Fibroblast of lung (primary cell): ENCODE results near the gene ANKS1B. TPM values are rescaled to one million over a fixed set of nuclear protein-coding genes. Genes with fewer than 3 reads are reported as not detected.

Source experiments
- DNase-seq, 2 donors: peaks; one replicate each; pipeline versions ENCODE4 v3.0.0 to v3.0.0-alpha.2; 2010; ENCODE audit warnings: low read depth in 2 of 2
- H2AFZ ChIP-seq: 2 replicates; pipeline ENCODE4 v1.5.1; 2012; ENCODE audit warnings: low read length, control low read depth, inconsistent platforms
- H3K27ac ChIP-seq: 2 replicates; pipeline ENCODE4 v1.5.1; 2011; ENCODE audit warnings: low read length, control low read depth; ENCODE audit not compliant: insufficient read depth
- H3K27me3 ChIP-seq: 2 replicates; pipeline ENCODE4 v1.5.1; 2011; ENCODE audit warnings: mild to moderate bottlenecking, low read length; ENCODE audit not compliant: control insufficient read depth, insufficient read depth
- H3K36me3 ChIP-seq: 2 replicates; pipeline ENCODE4 v1.5.1; 2011; ENCODE audit warnings: low read length; ENCODE audit not compliant: control insufficient read depth, insufficient read depth
- H3K4me1 ChIP-seq: 2 replicates; pipeline ENCODE4 v1.5.1; 2011; ENCODE audit warnings: low read length; ENCODE audit not compliant: control insufficient read depth, insufficient read depth; ENCODE audit errors: extremely low read depth
- H3K4me2 ChIP-seq: 2 replicates; pipeline ENCODE4 v1.5.1; 2011; ENCODE audit warnings: low read length, control low read depth; ENCODE audit not compliant: insufficient read depth; ENCODE audit errors: extremely low read depth
- H3K4me3 ChIP-seq, 4 experiments: fragments of 200-600 bp in 1 of 4; sonication (generic) in 1 of 4; replicated peaks in 1 of 4; 2 replicates each; pipeline ENCODE4 v1.5.1; 2011 to 2016; ENCODE audit warnings: low read length in 4 of 4, low read depth in 3 of 4, mild to moderate bottlenecking in 3 of 4, control low read depth in 2 of 4, inconsistent platforms in 1 of 4, mixed read lengths in 1 of 4; ENCODE audit not compliant: insufficient read depth in 1 of 4; ENCODE audit errors: control extremely low read depth in 1 of 4
- H3K79me2 ChIP-seq: 2 replicates; pipeline ENCODE4 v1.5.1; 2012; ENCODE audit warnings: mild to moderate bottlenecking, low read length, inconsistent platforms; ENCODE audit not compliant: control insufficient read depth, insufficient read depth
- H3K9ac ChIP-seq: 2 replicates; pipeline ENCODE4 v1.5.1; 2011; ENCODE audit warnings: mild to moderate bottlenecking, low read length, control low read depth; ENCODE audit not compliant: insufficient read depth
- H3K9me3 ChIP-seq: 2 replicates; pipeline ENCODE4 v1.5.1; 2012; ENCODE audit warnings: low read depth, low read length; ENCODE audit not compliant: control insufficient read depth, insufficient read depth
- H4K20me1 ChIP-seq: 2 replicates; pipeline ENCODE4 v1.5.1; 2011; ENCODE audit warnings: low read length; ENCODE audit not compliant: control insufficient read depth, insufficient read depth; ENCODE audit errors: extremely low read depth
- CTCF ChIP-seq, 2 donors: IDR thresholded peaks in 1 of 2; conservative IDR thresholded peaks in 1 of 2; 1 replicate in 1 of 2; 2 replicates in 1 of 2; pipeline ENCODE4 v1.5.1; 2011 to 2012; ENCODE audit warnings: low read length in 2 of 2, control low read depth in 1 of 2, inconsistent platforms in 1 of 2, low read depth in 1 of 2, mild to moderate bottlenecking in 1 of 2
- EZH2 ChIP-seq: IDR thresholded peaks from 2 replicates; pipeline ENCODE4 v1.5.1; 2012; ENCODE audit warnings: low read length, control low read depth, mild to moderate bottlenecking; ENCODE audit errors: missing control alignments
- polyA plus RNA-seq, 2 donors: library from polyadenylated mRNA; depleted of rRNA in 1 of 2; stranded (reverse) in 1 of 2; unstranded in 1 of 2; fragments of >200 nt; gene quantifications; 2 replicates each; pipeline ENCODE4 v1.2.1, GENCODE V29; 2011 to 2012; ENCODE audit warnings: missing spikeins in 1 of 2
- total RNA-seq: library from RNA; depleted of rRNA; stranded (reverse); fragments of >200 nt; gene quantifications from 2 replicates; pipeline ENCODE4 v1.2.1, GENCODE V29; 2014

The ANKS1B gene
- total and polyA plus RNA-seq, 2 donors (not counting 1 experiment from before 2014, with no cell fraction given): 0.11 to 0.83 TPM

GRCh38 chr12:99898645-99899044 lies 86.1 kb downstream of the ANKS1B start:
- Histone ChIP-seq H3K36me3 (no peaks in the 10 kb centered on the region), H4K20me1 (no peaks in the 10 kb centered on the region), H3K27me3 (no peaks in the 10 kb centered on the region), H3K4me3 (no peak overlapping the region), H3K4me2 (no peak overlapping the region), H3K4me1 (no peaks in the 10 kb centered on the region), H3K9me3 (no peaks in the 10 kb centered on the region), H3K79me2 (no peaks in the 10 kb centered on the region), H2AFZ (no peak overlapping the region), H3K27ac (no peak overlapping the region), H3K9ac (no peak overlapping the region)
- TF ChIP-seq CTCF (conservative IDR thresholded peaks at IDR 0.05 in 1 of 2, IDR thresholded peaks at IDR 0.05 in 1 of 2; ENCODE audit: low read depth in 1 of 2, low read length in 2 of 2) (no peak), EZH2 (no peak)
- DNase-seq: no peak

GRCh38 chr12:99879439-99879838 lies 105.3 kb downstream of the ANKS1B start:
- Histone ChIP-seq H3K4me1 (no peaks in the 10 kb centered on the region), H3K9ac (no peak overlapping the region), H3K4me2 (no peak overlapping the region), H2AFZ (no peak overlapping the region), H3K4me3 (no peak overlapping the region), H3K9me3 (no peaks in the 10 kb centered on the region), H3K27ac (no peak overlapping the region), H3K27me3 (no peaks in the 10 kb centered on the region), H3K79me2 (no peaks in the 10 kb centered on the region), H4K20me1 (no peaks in the 10 kb centered on the region), H3K36me3 (no peaks in the 10 kb centered on the region)
- TF ChIP-seq EZH2: no peak
- no peak for TF ChIP-seq CTCF (conservative IDR thresholded peaks at IDR 0.05 in 1 of 2, IDR thresholded peaks at IDR 0.05 in 1 of 2; ENCODE audit: low read depth in 1 of 2, low read length in 2 of 2)
- DNase-seq: no peak

- no peaks in the 10 kb centered on the region for H3K36me3 ChIP-seq
- no peak for TF ChIP-seq CTCF (conservative IDR thresholded peaks at IDR 0.05 in 1 of 2, IDR thresholded peaks at IDR 0.05 in 1 of 2; ENCODE audit: low read depth in 1 of 2, low read length in 2 of 2)
- TF ChIP-seq EZH2: no peak
- DNase-seq: no peak
- no peaks in the 10 kb centered on the region for H4K20me1 ChIP-seq
- H3K4me1 ChIP-seq: no peaks in the 10 kb centered on the region
- no peaks in the 10 kb centered on the region for H3K27me3 ChIP-seq
- no peak overlapping the region for H3K4me2 ChIP-seq
- H3K27ac ChIP-seq: no peak overlapping the region
- no peak overlapping the region for H3K4me3 ChIP-seq
- H3K79me2 ChIP-seq: no peaks in the 10 kb centered on the region
- no peak overlapping the region for H2AFZ ChIP-seq
- H3K9me3 ChIP-seq: no peaks in the 10 kb centered on the region
- H3K9ac ChIP-seq: no peak overlapping the region
Measured at GRCh38 chr12:99875081-99875480, 109.7 kb downstream of the ANKS1B start.
